KMS-11 (cell line): ENCODE data around the gene NPS.

Experiments used
- H2AFZ ChIP-seq: fragments of 200-600 bp; sonication (generic); 2 replicates; pipeline ENCODE4 v1.6.1; 2016; ENCODE audit warnings: antibody characterized with exemption, mixed run types, low read depth
- H3K27ac ChIP-seq: fragments of 200-600 bp; sonication (generic); 2 replicates; pipeline ENCODE4 v1.6.1; 2016; ENCODE audit warnings: mild to moderate bottlenecking, mixed run types
- H3K27me3 ChIP-seq: fragments of 200-600 bp; sonication (generic); 2 replicates; pipeline ENCODE4 v1.6.1; 2017; ENCODE audit warnings: mild to moderate bottlenecking, low read depth, mixed run types, moderate library complexity; ENCODE audit not compliant: insufficient read depth
- H3K36me3 ChIP-seq: fragments of 200-600 bp; sonication (generic); 2 replicates; pipeline ENCODE4 v1.6.1; 2017; ENCODE audit warnings: mild to moderate bottlenecking, mixed run types; ENCODE audit not compliant: insufficient read depth
- H3K4me1 ChIP-seq: fragments of 200-600 bp; sonication (generic); 2 replicates; pipeline ENCODE4 v1.6.1; 2016; ENCODE audit warnings: mild to moderate bottlenecking, low read depth, mixed run types; ENCODE audit not compliant: poor library complexity, severe bottlenecking
- H3K4me2 ChIP-seq: fragments of 200-600 bp; sonication (generic); 2 replicates; pipeline ENCODE4 v1.7.0; 2016; ENCODE audit warnings: mild to moderate bottlenecking, mixed run types
- H3K4me3 ChIP-seq: fragments of 200-600 bp; sonication (generic); IDR thresholded peaks from 2 replicates; pipeline ENCODE4 v1.6.1; 2017; ENCODE audit warnings: low read depth, low read length, mixed read lengths; ENCODE audit not compliant: insufficient read depth
- H3K79me2 ChIP-seq: fragments of 200-600 bp; sonication (generic); 2 replicates; pipeline ENCODE4 v1.6.1; 2016; ENCODE audit warnings: low read depth, mixed run types; ENCODE audit not compliant: insufficient read depth
- H3K9ac ChIP-seq: fragments of 200-600 bp; sonication (generic); 2 replicates; pipeline ENCODE4 v1.6.1; 2016; ENCODE audit warnings: mild to moderate bottlenecking, mixed run types
- H4K20me1 ChIP-seq: fragments of 200-600 bp; sonication (generic); 2 replicates; pipeline ENCODE4 v1.6.1; 2016; ENCODE audit warnings: mild to moderate bottlenecking, mixed run types; ENCODE audit not compliant: insufficient read depth
- TF ChIP-seq, protein P1 (sequence below): fragments of 200-600 bp; sonication (generic); conservative IDR thresholded peaks from 2 replicates; pipeline ENCODE4 v1.6.1; 2017; ENCODE audit warnings: low read depth, mild to moderate bottlenecking, antibody characterized with exemption, low read length, moderate library complexity, mixed read lengths

NPS gene

DNA sequence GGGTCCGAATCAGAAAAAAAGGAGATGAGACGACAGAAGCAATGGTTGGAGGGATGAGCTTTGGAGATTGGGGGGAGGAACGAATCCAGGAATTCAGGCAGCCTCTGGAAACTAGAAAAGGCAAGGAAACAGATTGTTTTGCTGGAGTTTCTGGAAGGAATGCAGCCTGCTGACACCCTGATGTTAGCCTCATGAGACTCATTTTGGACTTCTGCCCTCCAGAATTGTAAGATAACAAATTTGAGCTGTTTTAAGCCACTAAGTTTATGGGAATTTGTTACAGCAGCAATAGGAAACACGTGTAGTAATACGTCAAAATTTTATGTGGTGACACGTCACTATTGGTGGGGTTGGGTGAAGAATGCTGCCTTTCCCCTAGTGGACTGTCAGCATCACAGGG, 25.6 kb upstream of the NPS start:
- Histone ChIP-seq H3K4me2 (no peak overlapping the region), H2AFZ (no peak overlapping the region), H3K27ac (no peak overlapping the region), H3K9ac (no peak overlapping the region), H3K27me3 (no peaks in the 10 kb centered on the region), H4K20me1 (no peaks in the 10 kb centered on the region), H3K4me3 (no peak overlapping the region), H3K79me2 (no peaks in the 10 kb centered on the region), H3K4me1 (no peaks in the 10 kb centered on the region), H3K36me3 (no peaks in the 10 kb centered on the region)
- TF ChIP-seq, protein P1, sequence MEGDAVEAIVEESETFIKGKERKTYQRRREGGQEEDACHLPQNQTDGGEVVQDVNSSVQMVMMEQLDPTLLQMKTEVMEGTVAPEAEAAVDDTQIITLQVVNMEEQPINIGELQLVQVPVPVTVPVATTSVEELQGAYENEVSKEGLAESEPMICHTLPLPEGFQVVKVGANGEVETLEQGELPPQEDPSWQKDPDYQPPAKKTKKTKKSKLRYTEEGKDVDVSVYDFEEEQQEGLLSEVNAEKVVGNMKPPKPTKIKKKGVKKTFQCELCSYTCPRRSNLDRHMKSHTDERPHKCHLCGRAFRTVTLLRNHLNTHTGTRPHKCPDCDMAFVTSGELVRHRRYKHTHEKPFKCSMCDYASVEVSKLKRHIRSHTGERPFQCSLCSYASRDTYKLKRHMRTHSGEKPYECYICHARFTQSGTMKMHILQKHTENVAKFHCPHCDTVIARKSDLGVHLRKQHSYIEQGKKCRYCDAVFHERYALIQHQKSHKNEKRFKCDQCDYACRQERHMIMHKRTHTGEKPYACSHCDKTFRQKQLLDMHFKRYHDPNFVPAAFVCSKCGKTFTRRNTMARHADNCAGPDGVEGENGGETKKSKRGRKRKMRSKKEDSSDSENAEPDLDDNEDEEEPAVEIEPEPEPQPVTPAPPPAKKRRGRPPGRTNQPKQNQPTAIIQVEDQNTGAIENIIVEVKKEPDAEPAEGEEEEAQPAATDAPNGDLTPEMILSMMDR = no peak

DNA sequence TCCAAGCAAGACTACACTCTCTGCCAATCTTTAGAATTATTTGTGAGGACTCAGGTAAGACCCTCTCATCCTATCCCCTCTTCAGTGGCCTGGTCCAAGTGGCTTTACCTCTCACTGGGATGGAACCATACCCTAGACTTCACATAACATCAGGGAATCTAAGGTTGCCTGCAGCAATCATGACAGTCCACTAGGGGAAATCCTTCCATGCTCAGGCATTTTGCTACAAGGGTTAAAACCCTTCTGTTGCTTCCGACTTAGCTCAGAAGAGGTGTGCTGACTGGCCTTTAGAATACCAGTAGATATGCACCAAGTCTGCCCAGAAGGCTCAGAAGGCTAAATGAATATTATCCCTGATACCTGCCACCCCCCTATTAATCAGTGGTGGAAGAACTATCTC, 24.9 kb upstream of the NPS start:
- Histone ChIP-seq H3K79me2 (no peaks in the 10 kb centered on the region), H3K36me3 (no peaks in the 10 kb centered on the region)

DNA sequence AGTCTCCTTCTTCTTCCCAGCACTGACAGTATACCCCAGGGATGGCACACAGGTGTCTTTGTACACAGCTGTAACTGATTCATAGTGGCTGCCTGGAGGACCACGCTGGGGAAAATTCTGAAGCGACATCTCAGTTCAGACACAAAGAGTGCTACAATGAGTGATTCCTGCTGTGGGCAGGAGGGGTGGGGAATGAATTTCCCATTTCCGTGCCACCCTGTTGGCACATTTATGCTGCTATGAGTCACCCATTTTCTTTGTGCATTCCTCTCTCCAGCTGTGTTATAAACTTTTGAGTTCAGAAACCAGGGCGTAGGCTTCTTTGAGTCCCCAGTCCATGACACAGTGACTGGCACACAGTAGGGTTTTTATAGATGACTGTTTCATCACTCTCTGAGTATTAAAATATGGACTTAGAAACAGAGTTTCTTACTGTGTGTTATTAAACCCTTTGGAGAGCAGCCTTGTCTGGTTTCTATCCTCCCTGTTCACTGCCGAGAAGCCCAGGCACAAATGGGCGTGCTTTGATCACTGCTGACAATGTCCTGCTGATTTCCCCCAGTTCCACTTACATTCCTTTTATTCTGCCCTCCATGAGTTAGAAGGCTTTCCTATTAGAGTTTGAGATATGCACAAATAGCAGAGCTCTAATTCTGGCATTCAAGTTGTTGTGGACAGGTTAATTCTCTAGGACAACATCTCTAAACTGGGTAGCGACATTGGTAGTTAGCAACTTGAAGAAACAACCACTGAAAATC, 24.0 kb upstream of the NPS start:
- H3K27ac ChIP-seq = no peak overlapping the region
- no peak overlapping the region for H3K4me3 ChIP-seq
- TF ChIP-seq, protein P1 = no peak
- no peaks in the 10 kb centered on the region for H4K20me1 ChIP-seq
- H3K79me2 ChIP-seq = no peaks in the 10 kb centered on the region
- no peak overlapping the region for H2AFZ ChIP-seq
- no peaks in the 10 kb centered on the region for H3K27me3 ChIP-seq
- H3K36me3 ChIP-seq = no peaks in the 10 kb centered on the region
- no peaks in the 10 kb centered on the region for H3K4me1 ChIP-seq
- H3K9ac ChIP-seq = no peak overlapping the region
- no peak overlapping the region for H3K4me2 ChIP-seq

More for the DNA sequence above, 24.9 kb upstream of the NPS start:
- H4K20me1 ChIP-seq = no peaks in the 10 kb centered on the region
- H3K9ac ChIP-seq = no peak overlapping the region
- no peak overlapping the region for H3K27ac ChIP-seq
- TF ChIP-seq, protein P1 = no peak
- no peaks in the 10 kb centered on the region for H3K27me3 ChIP-seq
- no peaks in the 10 kb centered on the region for H3K4me1 ChIP-seq
- no peak overlapping the region for H2AFZ ChIP-seq
- H3K4me3 ChIP-seq = no peak overlapping the region
- no peak overlapping the region for H3K4me2 ChIP-seq

DNA sequence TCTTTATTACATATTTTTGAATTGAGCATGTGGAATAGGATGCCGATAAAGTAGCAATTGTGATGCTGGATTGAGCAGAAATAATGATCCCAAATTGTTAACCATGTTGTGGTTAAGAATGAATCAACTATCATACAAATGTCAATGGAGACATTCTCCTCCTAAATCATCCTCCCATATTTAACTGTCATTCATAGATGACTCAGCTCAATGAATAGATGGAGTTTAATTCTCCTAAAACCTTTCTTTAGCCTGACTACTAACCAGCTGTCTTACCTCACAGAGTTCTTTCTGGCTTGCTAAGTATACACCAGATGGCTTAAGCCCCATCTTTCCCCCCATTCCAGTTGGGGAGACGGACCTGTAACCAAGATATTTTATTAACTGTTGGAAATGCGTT, 23.4 kb upstream of the NPS start:
- H3K4me3 ChIP-seq = no peak overlapping the region
- no peaks in the 10 kb centered on the region for H4K20me1 ChIP-seq
- no peaks in the 10 kb centered on the region for H3K4me1 ChIP-seq
- H3K27ac ChIP-seq = no peak overlapping the region
- no peak overlapping the region for H3K4me2 ChIP-seq
- H3K79me2 ChIP-seq = no peaks in the 10 kb centered on the region
- H3K36me3 ChIP-seq = no peaks in the 10 kb centered on the region
- TF ChIP-seq, protein P1 = no peak
- no peak overlapping the region for H3K9ac ChIP-seq
- no peaks in the 10 kb centered on the region for H3K27me3 ChIP-seq
- H2AFZ ChIP-seq = no peak overlapping the region
